ENCODE data around the gene PRSS33.

Gene PRSS33

GRCh38 chr16:2779978-2780898 is 7.1 kb downstream of the PRSS33 start:
- no peak for TF ChIP-seq CTCF (IDR thresholded peaks at IDR 0.05; ENCODE audit: low read depth, low read length)
- H3K36me3 ChIP-seq: peaks cover 9% of the 10 kb centered on the region; the same call in 1 of the 2 replicates
- DNase-seq: no peak
- H3K27me3 ChIP-seq: peaks cover 7% of the 10 kb centered on the region
- H3K4me1 ChIP-seq: no peaks in the 10 kb centered on the region
- H3K4me3 ChIP-seq (ENCODE audit: low read depth, low read length): no peak overlapping the region
- no peaks in the 10 kb centered on the region for H3K9me3 ChIP-seq

- Histone ChIP-seq H3K4me3 (ENCODE audit: low read depth, low read length) (no peak overlapping the region), H3K9me3 (no peaks in the 10 kb centered on the region), H3K36me3 (peaks cover 14% of the 10 kb centered on the region), H3K27me3 (no peaks in the 10 kb centered on the region), H3K4me1 (no peaks in the 10 kb centered on the region)
- TF ChIP-seq CTCF (IDR thresholded peaks at IDR 0.05; ENCODE audit: low read depth, low read length): no peak
- no peak for DNase-seq
These were observed 8.0 kb downstream of the PRSS33 start for GRCh38 chr16:2779151-2779920.

GRCh38 chr16:2778630-2778958 is 8.8 kb downstream of the PRSS33 start:
- no peak for TF ChIP-seq CTCF (IDR thresholded peaks at IDR 0.05; ENCODE audit: low read depth, low read length)
- Histone ChIP-seq H3K9me3 (no peaks in the 10 kb centered on the region), H3K4me1 (no peaks in the 10 kb centered on the region), H3K4me3 (ENCODE audit: low read depth, low read length) (no peak overlapping the region; the same call in 1 of the 2 replicates), H3K27me3 (no peaks in the 10 kb centered on the region), H3K36me3 (peaks cover 21% of the 10 kb centered on the region)
- DNase-seq: no peak

- DNase-seq: no peak
- Histone ChIP-seq H3K36me3 (peaks cover 27% of the 10 kb centered on the region), H3K27me3 (no peaks in the 10 kb centered on the region), H3K4me3 (ENCODE audit: low read depth, low read length) (peak overlapping the region; percentile 94), H3K4me1 (no peaks in the 10 kb centered on the region), H3K9me3 (no peaks in the 10 kb centered on the region)
- TF ChIP-seq CTCF (IDR thresholded peaks at IDR 0.05; ENCODE audit: low read depth, low read length): no peak
These were observed 9.3 kb downstream of the PRSS33 start for GRCh38 chr16:2777903-2778629.

GRCh38 chr16:2777231-2777902 is 10.0 kb downstream of the PRSS33 start, which contains the start of gene ELOB:
Gene ELOB, minus strand, starts transcription at chr16:2777280. Its CDS starts 41 bp downstream, at chr16:2777239.
- Histone ChIP-seq H3K4me1 (no peaks in the 10 kb centered on the region), H3K27me3 (no peaks in the 10 kb centered on the region), H3K9me3 (no peaks in the 10 kb centered on the region), H3K36me3 (peaks cover 31% of the 10 kb centered on the region), H3K4me3 (ENCODE audit: low read depth, low read length) (peak within 1 kb of the TSS; percentile 94)
- TF ChIP-seq CTCF (IDR thresholded peaks at IDR 0.05; ENCODE audit: low read depth, low read length): no peak
- DNase-seq: peak; percentile 93
